ENCODE measurements around the gene ACOXL. TPM values are rescaled to one million over a fixed set of nuclear protein-coding genes. Genes with fewer than 3 reads are reported as not detected.

ACOXL gene
- total RNA-seq, 1 donor from 2014 or later: 0.23 TPM

- peaks cover 14% of the 10 kb centered on the region for H3K36me3 Mint-ChIP-seq (ENCODE audit: low read depth, unreplicated experiment)
- peaks cover 5% of the 10 kb centered on the region for H3K4me1 Mint-ChIP-seq (ENCODE audit: low read depth, unreplicated experiment)
- FAIRE-seq: no peak
- H3K4me3 Mint-ChIP-seq (ENCODE audit: unreplicated experiment): no peak overlapping the region
- H3K4me3 ChIP-seq (ENCODE audit: insufficient read depth, low read depth, low read length): no peak overlapping the region
- TF ChIP-seq CTCF (IDR thresholded peaks at IDR 0.05; ENCODE audit: insufficient read depth, low read depth, low read length) (no peak), EZH2 (IDR thresholded peaks at IDR 0.05; ENCODE audit: insufficient read depth, low read length) (no peak)
- no peak overlapping the region for H3K27ac Mint-ChIP-seq (ENCODE audit: unreplicated experiment)
- no peaks in the 10 kb centered on the region for H3K4me1 ChIP-seq (ENCODE audit: insufficient read depth, low read length)
- H3K36me3 ChIP-seq (ENCODE audit: insufficient read depth, low read length): no peaks in the 10 kb centered on the region
- H3K27me3 ChIP-seq (ENCODE audit: insufficient read depth, low read length): peaks cover 2% of the 10 kb centered on the region
- no peak for DNase-seq (ENCODE audit: low read depth)
- H3K79me2 ChIP-seq (ENCODE audit: insufficient read depth, low read length): no peaks in the 10 kb centered on the region
- H3K27ac ChIP-seq (ENCODE audit: low read depth, low read length): no peak overlapping the region
- H3K9me3 ChIP-seq (ENCODE audit: insufficient read depth, low read depth, low read length): no peaks in the 10 kb centered on the region
- no peak overlapping the region for H3K4me2 ChIP-seq (ENCODE audit: low read length)
- no peak overlapping the region for H2AFZ ChIP-seq (ENCODE audit: low read depth, low read length)
- H3K27me3 Mint-ChIP-seq (ENCODE audit: low read depth, unreplicated experiment): no peaks in the 10 kb centered on the region
- no peaks in the 10 kb centered on the region for H3K9me3 Mint-ChIP-seq (ENCODE audit: unreplicated experiment)
- peaks cover 31% of the 10 kb centered on the region for H4K20me1 ChIP-seq (ENCODE audit: insufficient read depth, low read length)
- H3K9ac ChIP-seq (ENCODE audit: low read length): no peak overlapping the region
Observed at GRCh38 chr2:111143107-111143842, 410.9 kb downstream of the ACOXL start.

- Histone ChIP-seq H3K4me1 (ENCODE audit: insufficient read depth, low read length) (no peaks in the 10 kb centered on the region), H3K9me3 (ENCODE audit: insufficient read depth, low read depth, low read length) (no peaks in the 10 kb centered on the region), H3K36me3 (ENCODE audit: insufficient read depth, low read length) (no peaks in the 10 kb centered on the region), H3K9ac (ENCODE audit: low read length) (no peak overlapping the region), H3K79me2 (ENCODE audit: insufficient read depth, low read length) (no peaks in the 10 kb centered on the region), H3K27ac (ENCODE audit: low read depth, low read length) (no peak overlapping the region), H3K27me3 (ENCODE audit: insufficient read depth, low read length) (peaks cover 2% of the 10 kb centered on the region), H3K4me3 (ENCODE audit: insufficient read depth, low read depth, low read length) (no peak overlapping the region), H3K4me2 (ENCODE audit: low read length) (no peak overlapping the region), H2AFZ (ENCODE audit: low read depth, low read length) (no peak overlapping the region), H4K20me1 (ENCODE audit: insufficient read depth, low read length) (peaks cover 26% of the 10 kb centered on the region)
- Mint-ChIP-seq H3K4me3 (ENCODE audit: unreplicated experiment) (no peak overlapping the region), H3K27ac (ENCODE audit: unreplicated experiment) (no peak overlapping the region), H3K27me3 (ENCODE audit: low read depth, unreplicated experiment) (no peaks in the 10 kb centered on the region), H3K9me3 (ENCODE audit: unreplicated experiment) (no peaks in the 10 kb centered on the region), H3K36me3 (ENCODE audit: low read depth, unreplicated experiment) (peaks cover 14% of the 10 kb centered on the region), H3K4me1 (ENCODE audit: low read depth, unreplicated experiment) (peaks cover 6% of the 10 kb centered on the region)
- FAIRE-seq: no peak
- no peak for DNase-seq (ENCODE audit: low read depth)
- TF ChIP-seq CTCF (IDR thresholded peaks at IDR 0.05; ENCODE audit: insufficient read depth, low read depth, low read length): no peak
- TF ChIP-seq EZH2 (IDR thresholded peaks at IDR 0.05; ENCODE audit: insufficient read depth, low read length): no peak
Observed at GRCh38 chr2:111143843-111144198, 411.4 kb downstream of the ACOXL start.

- Histone ChIP-seq H3K27me3 (ENCODE audit: insufficient read depth, low read length) (peaks cover 2% of the 10 kb centered on the region), H3K4me1 (ENCODE audit: insufficient read depth, low read length) (no peaks in the 10 kb centered on the region), H4K20me1 (ENCODE audit: insufficient read depth, low read length) (peaks cover 15% of the 10 kb centered on the region), H3K9ac (ENCODE audit: low read length) (no peak overlapping the region), H3K9me3 (ENCODE audit: insufficient read depth, low read depth, low read length) (no peaks in the 10 kb centered on the region), H3K79me2 (ENCODE audit: insufficient read depth, low read length) (no peaks in the 10 kb centered on the region), H2AFZ (ENCODE audit: low read depth, low read length) (no peak overlapping the region), H3K4me3 (ENCODE audit: insufficient read depth, low read depth, low read length) (no peak overlapping the region), H3K36me3 (ENCODE audit: insufficient read depth, low read length) (no peaks in the 10 kb centered on the region), H3K27ac (ENCODE audit: low read depth, low read length) (no peak overlapping the region), H3K4me2 (ENCODE audit: low read length) (no peak overlapping the region)
- Mint-ChIP-seq H3K4me1 (ENCODE audit: low read depth, unreplicated experiment) (peaks cover 5% of the 10 kb centered on the region), H3K4me3 (ENCODE audit: unreplicated experiment) (no peak overlapping the region), H3K9me3 (ENCODE audit: unreplicated experiment) (no peaks in the 10 kb centered on the region), H3K27ac (ENCODE audit: unreplicated experiment) (no peak overlapping the region), H3K36me3 (ENCODE audit: low read depth, unreplicated experiment) (peaks cover 8% of the 10 kb centered on the region), H3K27me3 (ENCODE audit: low read depth, unreplicated experiment) (no peaks in the 10 kb centered on the region)
- TF ChIP-seq CTCF (IDR thresholded peaks at IDR 0.05; ENCODE audit: insufficient read depth, low read depth, low read length) (no peak), EZH2 (IDR thresholded peaks at IDR 0.05; ENCODE audit: insufficient read depth, low read length) (no peak)
- DNase-seq (ENCODE audit: low read depth) (no peak), FAIRE-seq (no peak)
Observed at GRCh38 chr2:111145103-111145760, 412.9 kb downstream of the ACOXL start.

Data from astrocyte (in vitro differentiated cells and primary cell).